ENCODE measurements around the gene MTMR12. TPM values are rescaled to one million over a fixed set of nuclear protein-coding genes. Genes with fewer than 3 reads are reported as not detected.

Gene MTMR12
- total and polyA plus RNA-seq, 2 of the 8 experiments (the other 6 are each of a cell fraction or from before 2014, with no cell fraction given) = 19.1 to 59.3 TPM

- Histone ChIP-seq H2AK5ac (ENCODE audit: low read depth, low read length) (no peak overlapping the region), H3K18ac (ENCODE audit: extremely low read depth, low read length) (no peak overlapping the region), H2BK12ac (ENCODE audit: low read depth, low read length) (peak overlapping the region; percentile 50; the same call in 1 of the 2 replicates), H3K4me3 (ENCODE audit: extremely low read depth in 1 of 4, insufficient read depth in 2 of 4, low read depth in 3 of 4, low read length in 4 of 4) (no peak overlapping the region), H2BK20ac (ENCODE audit: low read length) (no peak overlapping the region), H3K79me1 (ENCODE audit: low read depth, low read length) (no peaks in the 10 kb centered on the region), H3K9ac (replicated peaks in 1 of 4; ENCODE audit: extremely low read depth in 1 of 4, low read depth in 3 of 4, low read length in 3 of 4) (no peak overlapping the region), H4K8ac (ENCODE audit: extremely low read depth, insufficient read depth, low read length) (no peak overlapping the region; the same call in 1 of the 2 replicates), H2AFZ (ENCODE audit: low read length) (no peak overlapping the region), H2BK15ac (ENCODE audit: low read length) (no peak overlapping the region), H3K27ac (ENCODE audit: low read depth, low read length) (no peak overlapping the region), H3K4me2 (ENCODE audit: insufficient read depth in 1 of 2, low read depth in 2 of 2, low read length in 2 of 2) (no peak overlapping the region), H2BK5ac (ENCODE audit: low read depth, low read length) (no peak overlapping the region), H3K14ac (ENCODE audit: insufficient read length) (no peak overlapping the region), H4K5ac (ENCODE audit: insufficient read length, low read depth, low read length) (no peak overlapping the region), H2BK120ac (replicated peaks; ENCODE audit: low read depth, low read length) (no peak overlapping the region), H4K91ac (replicated peaks; ENCODE audit: insufficient read length, low read length) (no peak overlapping the region), H3K9me3 (ENCODE audit: insufficient read depth in 2 of 2, low read depth in 1 of 2, low read length in 1 of 2) (no peaks in the 10 kb centered on the region), H3K23ac (ENCODE audit: insufficient read length) (no peak overlapping the region), H3K27me3 (replicated peaks in 1 of 4; ENCODE audit: control insufficient read depth in 3 of 4, extremely low read depth in 1 of 4, insufficient read depth in 3 of 4, low read length in 3 of 4) (no peaks in the 10 kb centered on the region), H3K36me3 (ENCODE audit: control insufficient read depth in 2 of 4, insufficient read depth in 4 of 4, low read length in 3 of 4) (peaks cover 11 to 55% (median 28%) of the 10 kb centered on the region in 4 experiments), H3K23me2 (ENCODE audit: low read depth, low read length) (no peaks in the 10 kb centered on the region; the same call in 1 of the 2 replicates), H3K4me1 (replicated peaks in 1 of 4; ENCODE audit: control insufficient read depth in 3 of 4, insufficient read depth in 4 of 4, low read length in 3 of 4) (peaks cover 0 to 3% (median 1%) of the 10 kb centered on the region in 4 experiments; a peak in 2 of 7 replicates), H4K20me1 (replicated peaks in 1 of 2; ENCODE audit: control insufficient read depth in 1 of 2, insufficient read depth in 2 of 2, low read length in 2 of 2) (peaks cover 3 to 7% of the 10 kb centered on the region in 2 experiments), H3K79me2 (ENCODE audit: control insufficient read depth in 1 of 2, insufficient read depth in 2 of 2, low read length in 2 of 2) (no peaks in the 10 kb centered on the region), H3K56ac (replicated peaks; ENCODE audit: insufficient read length, low read depth, low read length) (no peak overlapping the region), H3K4ac (replicated peaks; ENCODE audit: insufficient read length, low read depth, low read length) (no peak overlapping the region)
- WGBS, 2 experiments (ENCODE audit: extremely low coverage in 1 of 2, insufficient coverage in 1 of 2, insufficient read length in 1 of 2, insufficient replicate concordance in 2 of 2, low coverage in 1 of 2, low lambda C conversion rate in 2 of 2, missing lambda C conversion rate in 1 of 2) = 74% methylated on average over 8 of the region's 8 CpGs; no CpG with 5 or more reads in 1 of the 2 experiments
- no peak for DNase-seq (ENCODE audit: low read depth in 1 of 2, low spot score in 2 of 2)
- no peak for FAIRE-seq
- CTCF ChIA-PET (ENCODE audit: partially characterized antibody) = interaction anchor here (0.6 to 6.9 kb wide), 46 partner anchors 10 to 528 kb away, joined by 3 to 117 read pairs (median 4); partner anchors contain the start of gene MTMR12
- POLR2A ChIA-PET (ENCODE audit: partially characterized antibody) = interaction anchor here (0.9 to 1.4 kb wide), 4 partner anchors 58 to 353 kb away, joined by 3 read pairs; partner anchors contain the start of genes GOLPH3 and SUB1
- TF ChIP-seq RXRA (IDR thresholded peaks at IDR 0.05; ENCODE audit: insufficient read depth, low read depth, low read length) = no peak
- no peak for TF ChIP-seq CHD1 (IDR thresholded peaks at IDR 0.05; ENCODE audit: low read depth, low read length)
- TF ChIP-seq E2F6 (IDR thresholded peaks at IDR 0.05) = no peak
- TF ChIP-seq POU5F1 (IDR thresholded peaks at IDR 0.05; ENCODE audit: low read depth, low read length) = no peak
- TF ChIP-seq EGR1 (IDR thresholded peaks at IDR 0.05; ENCODE audit: borderline replicate concordance, low read depth, low read length) = no peak
- no peak for TF ChIP-seq CTCF (IDR thresholded peaks at IDR 0.05; ENCODE audit: control extremely low read depth in 1 of 3, insufficient read depth in 1 of 3, low read depth in 1 of 3, low read length in 3 of 3)
- no peak for TF ChIP-seq JUND (IDR thresholded peaks at IDR 0.05; ENCODE audit: low read length)
- TF ChIP-seq BRCA1 (IDR thresholded peaks at IDR 0.05; ENCODE audit: low read depth, low read length) = no peak
- TF ChIP-seq CTBP2 (IDR thresholded peaks at IDR 0.05; ENCODE audit: borderline replicate concordance, insufficient read depth, insufficient read length, low read length) = no peak
- no peak for TF ChIP-seq PHF8 (conservative IDR thresholded peaks at IDR 0.05; ENCODE audit: low read depth, low read length)
These were observed 80.8 kb downstream of the MTMR12 start for GRCh38 chr5:32231929-32232328.

Measured in H1 (cell line).